B cell (primary cell): ENCODE data around the gene OTOP2. TPM values are rescaled to one million over a fixed set of nuclear protein-coding genes. Genes with fewer than 3 reads are reported as not detected.

Experiments
- ATAC-seq: fragments of 200-7000 bp; cut with Tn5 transposase; one replicate; pipeline ENCODE4 v1.10.0; 2021; ENCODE audit warnings: low read depth, mild to moderate bottlenecking, moderate number of reproducible peaks, moderate library complexity
- CTCF ChIA-PET: fragments of 350-600 bp; sonication (Branson Sonifier 250); formaldehyde crosslinking; loops from one replicate; lab custom pipeline; 2021; ENCODE audit warnings: antibody characterized with exemption, inconsistent platforms; lab: Charles Lee
- POLR2A ChIA-PET: fragments of 350-600 bp; sonication (Branson Sonifier 250); formaldehyde crosslinking; loops from one replicate; lab custom pipeline; 2021; ENCODE audit warnings: antibody characterized with exemption; lab: Charles Lee
- DNase-seq: peaks from one replicate; pipeline ENCODE4 v3.0.0; 2013
- H2AFZ ChIP-seq: 2 replicates; pipeline ENCODE4 v1.6.1; 2012; ENCODE audit warnings: mild to moderate bottlenecking, low read depth, low read length; ENCODE audit not compliant: insufficient read depth, poor library complexity, severe bottlenecking
- H3K27ac ChIP-seq, 2 donors: 1 replicate in 1 of 2; 2 replicates in 1 of 2; pipeline ENCODE4 v1.5.1; 2012 to 2013; ENCODE audit warnings: low read length in 2 of 2, mild to moderate bottlenecking in 2 of 2, moderate library complexity in 1 of 2
- H3K27me3 ChIP-seq, 4 experiments: fragments of 200-600 bp in 1 of 4; sonication (generic) in 1 of 4; replicated peaks in 1 of 4; 1 replicate in 2 of 4; 2 replicates in 2 of 4; pipeline versions ENCODE4 v1.6.1 to v1.7.0; 2013 to 2016; ENCODE audit warnings: low read length in 3 of 4, mild to moderate bottlenecking in 2 of 4, mixed read lengths in 1 of 4, moderate library complexity in 1 of 4; ENCODE audit not compliant: insufficient read depth in 4 of 4, control insufficient read depth in 3 of 4; ENCODE audit errors: control extremely low read depth in 1 of 4
- H3K36me3 ChIP-seq, 2 experiments: replicated peaks in 1 of 2; 1 replicate in 1 of 2; 2 replicates in 1 of 2; pipeline versions ENCODE4 v1.6.1 to v1.7.1; 2013; ENCODE audit warnings: low read length in 1 of 2; ENCODE audit not compliant: insufficient read depth in 2 of 2, control insufficient read depth in 1 of 2; ENCODE audit errors: control extremely low read depth in 1 of 2, extremely low read depth in 1 of 2
- H3K4me1 ChIP-seq, 2 donors: fragments of 200-600 bp in 1 of 2; sonication (generic) in 1 of 2; 1 replicate in 1 of 2; 2 replicates in 1 of 2; pipeline versions ENCODE4 v1.5.1 to v1.6.1; 2013 to 2017; ENCODE audit warnings: low read length in 2 of 2; ENCODE audit not compliant: control insufficient read depth in 2 of 2, insufficient read depth in 2 of 2
- H3K4me2 ChIP-seq: replicated peaks from 2 replicates; pipeline ENCODE3; 2012; ENCODE audit warnings: mild to moderate bottlenecking, low read depth, low read length; ENCODE audit not compliant: poor library complexity, severe bottlenecking
- H3K4me3 ChIP-seq, 5 experiments: fragments of 200-600 bp in 1 of 5; sonication (generic) in 1 of 5; 1 replicate in 3 of 5; 2 replicates in 2 of 5; pipeline versions ENCODE4 v1.5.1 to v1.7.0; 2011 to 2016; ENCODE audit warnings: low read length in 4 of 5, mild to moderate bottlenecking in 4 of 5, low read depth in 2 of 5, control low read depth in 1 of 5, moderate library complexity in 1 of 5; ENCODE audit not compliant: insufficient read depth in 1 of 5; ENCODE audit errors: control extremely low read depth in 1 of 5, extremely low read depth in 1 of 5
- H3K79me2 ChIP-seq: fragments of 200-600 bp; sonication (generic); one replicate; pipeline ENCODE4 v1.6.0; 2016; ENCODE audit warnings: low read length; ENCODE audit not compliant: control insufficient read depth, insufficient read depth
- H3K9ac ChIP-seq: fragments of 200-600 bp; sonication (generic); 2 replicates; pipeline ENCODE4 v1.6.1; 2017; ENCODE audit warnings: mild to moderate bottlenecking, low read length, moderate library complexity
- H3K9me3 ChIP-seq, 3 donors: one replicate each; pipeline versions ENCODE4 v1.6.1 to v1.7.1; 2013; ENCODE audit warnings: low read length in 2 of 3; ENCODE audit not compliant: control insufficient read depth in 2 of 3, insufficient read depth in 1 of 3; ENCODE audit errors: control extremely low read depth in 1 of 3
- H4K20me1 ChIP-seq: 2 replicates; pipeline ENCODE4 v1.6.0; 2012; ENCODE audit warnings: mild to moderate bottlenecking, low read length; ENCODE audit not compliant: insufficient read depth, control insufficient read depth, poor library complexity, severe bottlenecking
- H3K27ac Mint-ChIP-seq: one replicate; pipeline ENCODE4 v1.8.0; 2021; ENCODE audit warnings: mixed read lengths
- H3K27me3 Mint-ChIP-seq: one replicate; pipeline ENCODE4 v1.8.0; 2021; ENCODE audit warnings: mixed read lengths
- H3K4me1 Mint-ChIP-seq: one replicate; pipeline ENCODE4 v1.8.0; 2021; ENCODE audit warnings: mixed read lengths
- H3K4me3 Mint-ChIP-seq: one replicate; pipeline ENCODE4 v1.8.0; 2021; ENCODE audit warnings: mixed read lengths
- H3K9me3 Mint-ChIP-seq: one replicate; pipeline ENCODE4 v1.8.0; 2022; ENCODE audit warnings: mixed read lengths; ENCODE audit not compliant: insufficient read depth
- EZH2 ChIP-seq: IDR thresholded peaks from 2 replicates; pipeline ENCODE4 v1.6.1; 2012; ENCODE audit warnings: borderline replicate concordance, low read depth, mild to moderate bottlenecking, moderate library complexity, low read length; ENCODE audit not compliant: insufficient read depth, poor library complexity, severe bottlenecking
- WGBS: methylation state at CpG from one replicate; pipeline ENCODE4 v1.1.5; 2013; ENCODE audit warnings: missing lambda C conversion rate; ENCODE audit not compliant: insufficient coverage; 5-methylcytosine and 5-hydroxymethylcytosine counted together
- intact Hi-C: fragments of 100-400 bp; cut with micrococcal nuclease; formaldehyde crosslinking; loops from one replicate; pipeline ENCODE4 v1.10.0; 2022
- polyA plus RNA-seq: library from polyadenylated mRNA; depleted of rRNA; stranded (reverse); fragments of >200 nt; gene quantifications from 2 replicates; pipeline ENCODE4 v1.2.3, GENCODE V29; 2012
- total RNA-seq, 2 donors: library from RNA; stranded (reverse); fragments of 120-200 nt in 1 of 2; gene quantifications; 1 replicate in 1 of 2; 2 replicates in 1 of 2; pipeline versions ENCODE4 v1.2.3 to v1.2.4, GENCODE V29; 2013 to 2022
- TF ChIP-seq, protein P1 (sequence below): fragments of 200-600 bp; IDR thresholded peaks from one replicate; pipeline ENCODE4 v1.8.0; 2022; ENCODE audit warnings: antibody characterized with exemption, mild to moderate bottlenecking

The OTOP2 gene
- total and polyA plus RNA-seq, 2 donors (not counting 1 experiment from before 2014, with no cell fraction given) = not detected

DNA sequence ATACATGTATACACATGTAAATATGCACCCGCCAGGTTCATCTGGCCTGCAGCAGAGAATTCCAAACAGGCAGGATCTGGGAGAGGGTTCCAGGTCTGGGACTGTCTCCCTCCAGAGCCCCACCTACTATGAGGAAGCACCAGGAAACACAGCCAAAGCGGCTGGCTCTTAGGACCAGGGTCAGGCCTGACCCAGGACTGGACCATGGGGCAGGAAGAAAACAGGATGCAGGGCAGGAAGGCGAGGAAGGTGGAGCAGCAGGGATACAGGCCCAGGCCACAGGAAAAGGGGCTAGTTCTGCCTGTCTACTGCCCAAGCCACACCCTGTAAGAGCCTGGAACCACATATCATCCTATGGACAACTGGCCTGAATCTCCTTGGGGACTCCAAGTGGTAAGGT lies 46.3 kb downstream of the OTOP2 start:
- Histone ChIP-seq H3K4me1 (peaks cover 13 to 16% of the 10 kb centered on the region in 2 donors), H3K36me3 (no peaks in the 10 kb centered on the region), H3K27me3 (peaks cover 0 to 39% (median 11%) of the 10 kb centered on the region in 4 experiments), H2AFZ (no peak overlapping the region), H3K4me2 (no peak overlapping the region), H3K9ac (no peak overlapping the region), H3K79me2 (no peaks in the 10 kb centered on the region), H3K27ac (no peak overlapping the region), H3K9me3 (peaks cover 0 to 6% (median 0%) of the 10 kb centered on the region in 3 donors), H3K4me3 (no peak overlapping the region), H4K20me1 (no peaks in the 10 kb centered on the region)
- TF ChIP-seq, protein P1, sequence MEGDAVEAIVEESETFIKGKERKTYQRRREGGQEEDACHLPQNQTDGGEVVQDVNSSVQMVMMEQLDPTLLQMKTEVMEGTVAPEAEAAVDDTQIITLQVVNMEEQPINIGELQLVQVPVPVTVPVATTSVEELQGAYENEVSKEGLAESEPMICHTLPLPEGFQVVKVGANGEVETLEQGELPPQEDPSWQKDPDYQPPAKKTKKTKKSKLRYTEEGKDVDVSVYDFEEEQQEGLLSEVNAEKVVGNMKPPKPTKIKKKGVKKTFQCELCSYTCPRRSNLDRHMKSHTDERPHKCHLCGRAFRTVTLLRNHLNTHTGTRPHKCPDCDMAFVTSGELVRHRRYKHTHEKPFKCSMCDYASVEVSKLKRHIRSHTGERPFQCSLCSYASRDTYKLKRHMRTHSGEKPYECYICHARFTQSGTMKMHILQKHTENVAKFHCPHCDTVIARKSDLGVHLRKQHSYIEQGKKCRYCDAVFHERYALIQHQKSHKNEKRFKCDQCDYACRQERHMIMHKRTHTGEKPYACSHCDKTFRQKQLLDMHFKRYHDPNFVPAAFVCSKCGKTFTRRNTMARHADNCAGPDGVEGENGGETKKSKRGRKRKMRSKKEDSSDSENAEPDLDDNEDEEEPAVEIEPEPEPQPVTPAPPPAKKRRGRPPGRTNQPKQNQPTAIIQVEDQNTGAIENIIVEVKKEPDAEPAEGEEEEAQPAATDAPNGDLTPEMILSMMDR = no peak
- TF ChIP-seq EZH2 = no peak
- Mint-ChIP-seq H3K27me3 (peaks cover 22% of the 10 kb centered on the region), H3K4me1 (peaks cover 9% of the 10 kb centered on the region), H3K4me3 (no peak overlapping the region), H3K27ac (no peak overlapping the region), H3K9me3 (no peaks in the 10 kb centered on the region)
- ATAC-seq = no peak
- POLR2A ChIA-PET = no interaction called here
- intact Hi-C loops = no loop called here
- no peak for DNase-seq
- 94% methylated on average over 3 of the region's 3 CpGs for WGBS
- CTCF ChIA-PET = interaction anchor here (5.9 to 7.7 kb wide), 2 partner anchors 8 to 13 kb away, joined by 32 to 67 read pairs; no protein-coding TSS in a partner anchor

GRCh38 chr17:74971069-74971841 lies 47.2 kb downstream of the OTOP2 start:
- CTCF ChIA-PET = interaction anchor here (1.0 to 7.7 kb wide), 5 partner anchors 9 to 230 kb away, joined by 3 to 67 read pairs (median 14); partner anchors contain the start of gene MRPL58
- no peaks in the 10 kb centered on the region for H3K9me3 Mint-ChIP-seq
- Histone ChIP-seq H3K27me3 (peaks cover 0 to 48% (median 11%) of the 10 kb centered on the region in 4 experiments), H3K4me1 (peaks cover 13 to 16% of the 10 kb centered on the region in 2 donors), H3K4me2 (peak overlapping the region; percentile 92), H4K20me1 (no peaks in the 10 kb centered on the region), H3K36me3 (no peaks in the 10 kb centered on the region), H3K27ac (no peak overlapping the region), H3K9me3 (peaks cover 0 to 6% (median 0%) of the 10 kb centered on the region in 3 donors), H3K4me3 (no peak overlapping the region), H3K79me2 (no peaks in the 10 kb centered on the region), H2AFZ (peak overlapping the region; percentile 84), H3K9ac (no peak overlapping the region)
- no peak for DNase-seq
- POLR2A ChIA-PET = interaction anchor here (0.6 to 0.9 kb wide), 3 partner anchors 40 to 923 kb away, joined by 3 to 4 read pairs (median 3); no protein-coding TSS in a partner anchor
- H3K4me1 Mint-ChIP-seq = peaks cover 9% of the 10 kb centered on the region
- 94% methylated on average over 7 of the region's 8 CpGs for WGBS
- peak overlapping the region; percentile 71 for H3K4me3 Mint-ChIP-seq
- no peak for TF ChIP-seq EZH2
- TF ChIP-seq, protein P1 = no peak
- intact Hi-C loops = no loop called here
- no peak for ATAC-seq
- no peak overlapping the region for H3K27ac Mint-ChIP-seq
- H3K27me3 Mint-ChIP-seq = peaks cover 24% of the 10 kb centered on the region
